ENCODE data around the gene SPTBN4.

GRCh38 chr19:40474737-40475136, 7.9 kb downstream of the SPTBN4 start:
- no peak for TF ChIP-seq CTCF (IDR thresholded peaks at IDR 0.05; ENCODE audit: insufficient read depth, low read depth, low read length)
- no peak for TF ChIP-seq EZH2 (IDR thresholded peaks at IDR 0.05; ENCODE audit: insufficient read depth, low read length)

Data from astrocyte (in vitro differentiated cells and primary cell).